Measurements from ENCODE around the gene NR1H3.

DNA sequence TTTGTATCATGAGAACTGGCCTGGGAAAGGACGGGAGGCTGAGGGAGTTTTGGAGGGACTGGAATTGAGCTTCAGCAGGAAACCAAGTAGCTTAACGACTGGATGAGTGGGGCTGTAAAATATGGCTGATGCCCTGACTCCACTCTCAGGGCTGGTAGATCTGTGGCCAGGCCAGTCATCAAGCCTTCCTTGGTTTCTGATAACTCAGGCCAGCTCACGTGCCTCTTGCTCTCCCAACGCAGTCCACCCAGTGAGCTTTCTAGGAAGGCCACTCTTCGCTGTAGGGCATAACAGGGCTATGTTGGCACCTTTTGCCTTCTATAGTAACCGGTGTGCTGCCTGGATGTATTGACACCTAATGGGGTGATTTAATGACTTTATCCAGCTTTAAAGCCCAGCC, 6.3 kb downstream of the NR1H3 start:
- TF ChIP-seq CTCF (IDR thresholded peaks at IDR 0.05) (no peak), POLR2A (IDR thresholded peaks at IDR 0.05) (no peak), POLR2AphosphoS5 (IDR thresholded peaks at IDR 0.05) (no peak)
